HL-60 (cell line): ENCODE data around the gene WDR20.

ENCODE experiments used
- DNase-seq, 2 experiments: peaks; one replicate each; pipeline ENCODE4 v3.0.0-alpha.2; 2010 to 2020; ENCODE audit warnings: low read depth in 1 of 2, low spot score in 1 of 2
- H3K27ac ChIP-seq: fragments of 250-450 bp; sonication (Bioruptor Pico); replicated peaks from 2 replicates; pipeline ENCODE4 v1.5.1; 2020; ENCODE audit warnings: mild to moderate bottlenecking, moderate library complexity
- H3K27me3 ChIP-seq: fragments of 250-450 bp; sonication (Bioruptor Pico); 2 replicates; pipeline ENCODE4 v1.5.1; 2021; ENCODE audit warnings: mild to moderate bottlenecking, moderate library complexity; ENCODE audit not compliant: insufficient read depth, poor library complexity, severe bottlenecking
- H3K4me3 ChIP-seq: replicated peaks from 2 replicates; pipeline ENCODE4 v1.5.1; 2011; ENCODE audit warnings: mild to moderate bottlenecking, control low read depth, low read length; ENCODE audit not compliant: insufficient read depth
- GABPA ChIP-seq: IDR thresholded peaks from 2 replicates; pipeline ENCODE4 v1.6.1; 2012; ENCODE audit warnings: low read depth
- POLR2AphosphoS5 ChIP-seq: IDR thresholded peaks from 2 replicates; pipeline ENCODE4 v1.6.1; 2012; ENCODE audit warnings: low read depth
- SPI1 ChIP-seq: IDR thresholded peaks from 2 replicates; pipeline ENCODE4 v1.6.1; 2012; ENCODE audit warnings: low read depth, mild to moderate bottlenecking, borderline replicate concordance
- TF ChIP-seq, protein P1 (sequence below): IDR thresholded peaks from 2 replicates; pipeline ENCODE4 v1.6.1; 2012; ENCODE audit warnings: low read depth; ENCODE audit not compliant: insufficient replicate concordance
- TF ChIP-seq, protein P2 (sequence below): IDR thresholded peaks from one replicate; pipeline ENCODE4 v1.5.1; 2011; ENCODE audit warnings: low read length, control low read depth, inconsistent platforms; ENCODE audit not compliant: insufficient read depth

Gene WDR20

DNA sequence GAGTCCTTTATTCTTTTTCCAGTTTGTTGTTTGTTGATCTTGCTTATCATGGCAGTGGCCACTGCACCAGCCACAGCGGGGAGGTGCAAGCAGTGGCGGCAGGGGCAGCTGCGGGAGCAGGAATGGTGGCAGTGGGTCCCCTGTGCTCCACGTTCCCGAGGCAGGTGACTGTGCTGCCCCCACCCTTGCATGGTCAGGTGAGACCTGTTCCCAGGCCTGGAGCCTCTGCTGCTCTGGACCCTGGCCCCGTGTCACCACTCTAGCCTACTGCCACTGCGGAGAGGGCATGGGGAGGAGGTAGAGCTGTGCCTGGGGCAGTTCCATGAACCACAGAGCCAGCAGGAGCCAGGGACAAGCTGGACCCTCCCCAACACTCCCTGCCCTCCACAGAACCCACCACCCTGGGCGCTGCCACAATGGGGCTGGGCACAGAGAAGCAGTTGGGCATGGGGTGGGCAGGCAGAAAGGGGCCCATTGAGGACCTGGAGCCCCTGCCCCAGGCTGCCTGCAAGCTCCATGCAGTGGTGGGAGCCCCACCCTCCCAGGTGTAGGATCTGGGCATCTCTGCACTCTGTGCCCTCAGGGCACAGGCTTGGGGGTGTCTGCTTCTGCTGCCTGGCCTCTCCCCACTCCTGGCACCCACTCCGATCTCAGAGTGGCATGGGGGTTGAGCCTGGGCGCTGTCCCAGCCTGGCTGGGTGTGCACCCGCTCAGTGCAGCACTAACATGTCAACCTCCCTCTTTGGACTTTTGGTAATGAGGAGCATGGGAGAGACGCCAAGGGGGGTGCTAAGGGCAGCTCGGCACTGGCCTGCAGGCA is 23.1 kb upstream of the WDR20 start:
- H3K4me3 ChIP-seq: no peak overlapping the region
- no peak for DNase-seq
- TF ChIP-seq GABPA: no peak
- TF ChIP-seq, protein P1, sequence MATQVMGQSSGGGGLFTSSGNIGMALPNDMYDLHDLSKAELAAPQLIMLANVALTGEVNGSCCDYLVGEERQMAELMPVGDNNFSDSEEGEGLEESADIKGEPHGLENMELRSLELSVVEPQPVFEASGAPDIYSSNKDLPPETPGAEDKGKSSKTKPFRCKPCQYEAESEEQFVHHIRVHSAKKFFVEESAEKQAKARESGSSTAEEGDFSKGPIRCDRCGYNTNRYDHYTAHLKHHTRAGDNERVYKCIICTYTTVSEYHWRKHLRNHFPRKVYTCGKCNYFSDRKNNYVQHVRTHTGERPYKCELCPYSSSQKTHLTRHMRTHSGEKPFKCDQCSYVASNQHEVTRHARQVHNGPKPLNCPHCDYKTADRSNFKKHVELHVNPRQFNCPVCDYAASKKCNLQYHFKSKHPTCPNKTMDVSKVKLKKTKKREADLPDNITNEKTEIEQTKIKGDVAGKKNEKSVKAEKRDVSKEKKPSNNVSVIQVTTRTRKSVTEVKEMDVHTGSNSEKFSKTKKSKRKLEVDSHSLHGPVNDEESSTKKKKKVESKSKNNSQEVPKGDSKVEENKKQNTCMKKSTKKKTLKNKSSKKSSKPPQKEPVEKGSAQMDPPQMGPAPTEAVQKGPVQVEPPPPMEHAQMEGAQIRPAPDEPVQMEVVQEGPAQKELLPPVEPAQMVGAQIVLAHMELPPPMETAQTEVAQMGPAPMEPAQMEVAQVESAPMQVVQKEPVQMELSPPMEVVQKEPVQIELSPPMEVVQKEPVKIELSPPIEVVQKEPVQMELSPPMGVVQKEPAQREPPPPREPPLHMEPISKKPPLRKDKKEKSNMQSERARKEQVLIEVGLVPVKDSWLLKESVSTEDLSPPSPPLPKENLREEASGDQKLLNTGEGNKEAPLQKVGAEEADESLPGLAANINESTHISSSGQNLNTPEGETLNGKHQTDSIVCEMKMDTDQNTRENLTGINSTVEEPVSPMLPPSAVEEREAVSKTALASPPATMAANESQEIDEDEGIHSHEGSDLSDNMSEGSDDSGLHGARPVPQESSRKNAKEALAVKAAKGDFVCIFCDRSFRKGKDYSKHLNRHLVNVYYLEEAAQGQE: no peak
- no peak for TF ChIP-seq POLR2AphosphoS5
- no peak for TF ChIP-seq SPI1
- TF ChIP-seq, protein P2, sequence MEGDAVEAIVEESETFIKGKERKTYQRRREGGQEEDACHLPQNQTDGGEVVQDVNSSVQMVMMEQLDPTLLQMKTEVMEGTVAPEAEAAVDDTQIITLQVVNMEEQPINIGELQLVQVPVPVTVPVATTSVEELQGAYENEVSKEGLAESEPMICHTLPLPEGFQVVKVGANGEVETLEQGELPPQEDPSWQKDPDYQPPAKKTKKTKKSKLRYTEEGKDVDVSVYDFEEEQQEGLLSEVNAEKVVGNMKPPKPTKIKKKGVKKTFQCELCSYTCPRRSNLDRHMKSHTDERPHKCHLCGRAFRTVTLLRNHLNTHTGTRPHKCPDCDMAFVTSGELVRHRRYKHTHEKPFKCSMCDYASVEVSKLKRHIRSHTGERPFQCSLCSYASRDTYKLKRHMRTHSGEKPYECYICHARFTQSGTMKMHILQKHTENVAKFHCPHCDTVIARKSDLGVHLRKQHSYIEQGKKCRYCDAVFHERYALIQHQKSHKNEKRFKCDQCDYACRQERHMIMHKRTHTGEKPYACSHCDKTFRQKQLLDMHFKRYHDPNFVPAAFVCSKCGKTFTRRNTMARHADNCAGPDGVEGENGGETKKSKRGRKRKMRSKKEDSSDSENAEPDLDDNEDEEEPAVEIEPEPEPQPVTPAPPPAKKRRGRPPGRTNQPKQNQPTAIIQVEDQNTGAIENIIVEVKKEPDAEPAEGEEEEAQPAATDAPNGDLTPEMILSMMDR: no peak

DNA sequence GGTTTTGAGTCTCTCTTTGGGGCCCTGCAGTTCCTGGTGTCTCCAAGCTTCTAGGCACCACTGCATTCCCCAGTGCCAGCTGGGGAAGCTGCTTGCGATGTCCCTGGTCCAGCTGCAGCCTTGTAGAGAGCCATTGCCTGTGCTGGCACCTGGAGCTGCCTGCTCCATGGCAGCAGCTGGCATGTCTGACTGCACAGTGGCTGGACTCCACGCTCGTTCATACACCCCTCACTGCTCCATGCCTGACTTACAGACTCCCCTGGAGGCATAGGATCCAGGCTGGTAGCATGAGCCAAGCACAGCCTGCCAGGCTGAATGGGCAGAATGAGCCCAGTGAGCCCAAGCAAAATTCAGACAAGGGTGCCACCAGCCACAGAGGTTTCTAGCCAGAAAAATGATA is 21.8 kb upstream of the WDR20 start:
- no peak for DNase-seq
- H3K27me3 ChIP-seq: no peaks in the 10 kb centered on the region
- H3K4me3 ChIP-seq: no peak overlapping the region
- TF ChIP-seq, protein P1: no peak
- TF ChIP-seq GABPA (no peak), SPI1 (no peak), POLR2AphosphoS5 (no peak)
- TF ChIP-seq, protein P2: no peak
- no peak overlapping the region for H3K27ac ChIP-seq

More for the DNA sequence above, 23.1 kb upstream of the WDR20 start:
- H3K27me3 ChIP-seq: no peaks in the 10 kb centered on the region
- H3K27ac ChIP-seq: no peak overlapping the region

DNA sequence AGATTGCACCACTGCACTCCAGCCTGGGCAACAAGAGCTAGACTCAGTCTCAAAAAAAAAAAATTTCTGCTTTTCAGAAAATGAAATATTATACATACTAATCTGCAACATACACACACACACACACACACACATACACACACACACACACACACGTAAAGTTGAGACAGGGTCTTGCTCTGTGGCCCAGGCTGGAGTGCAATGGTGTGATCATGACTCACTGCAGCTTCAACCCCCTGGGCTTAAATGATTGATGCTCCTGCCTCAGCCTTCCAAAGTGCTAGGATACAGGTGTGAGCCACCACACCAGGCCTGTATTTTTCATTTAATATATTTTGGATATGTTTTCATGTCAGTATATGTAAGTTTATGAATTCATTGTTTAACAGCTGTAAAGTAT is 18.8 kb upstream of the WDR20 start:
- no peak for DNase-seq
- TF ChIP-seq GABPA: no peak
- TF ChIP-seq, protein P2: no peak
- TF ChIP-seq, protein P1: no peak
- no peak overlapping the region for H3K27ac ChIP-seq
- H3K4me3 ChIP-seq: no peak overlapping the region
- no peaks in the 10 kb centered on the region for H3K27me3 ChIP-seq
